GM18868 (cell line): ENCODE results near the gene SLC49A4.

Experiments used
- ATAC-seq: cut with Tn5 transposase; IDR thresholded peaks from one replicate; pipeline ENCODE4 v1.9.1; 2021; ENCODE audit warnings: mild to moderate bottlenecking, moderate library complexity; ENCODE audit not compliant: unreplicated experiment

The SLC49A4 gene

GRCh38 chr3:122785231-122785630 lies 9.6 kb upstream of the SLC49A4 start:
- no peak for ATAC-seq

GRCh38 chr3:122786066-122786465 lies 8.8 kb upstream of the SLC49A4 start:
- ATAC-seq: no peak

- ATAC-seq: no peak
Measured at GRCh38 chr3:122787872-122788271, 7.0 kb upstream of the SLC49A4 start.

GRCh38 chr3:122789585-122790273 lies 5.1 kb upstream of the SLC49A4 start:
- ATAC-seq: no peak

- peak; percentile 66 for ATAC-seq
Measured at GRCh38 chr3:122793568-122794416, 1.1 kb upstream of the SLC49A4 start, which contains the start of gene HSPBAP1. HSPBAP1 (minus strand) TSS chr3:122793831; CDS start chr3:122793680, 151 bp downstream.

GRCh38 chr3:122794483-122794778 lies 438 bp upstream of the SLC49A4 start:
- no peak for ATAC-seq

- ATAC-seq: no peak
Measured at GRCh38 chr3:122795674-122796195, 866 bp downstream of the SLC49A4 start.

GRCh38 chr3:122797291-122797690 lies 2.4 kb downstream of the SLC49A4 start:
- ATAC-seq: no peak

- ATAC-seq: no peak
Measured at GRCh38 chr3:122799322-122799721, 4.5 kb downstream of the SLC49A4 start.

- no peak for ATAC-seq
Measured at GRCh38 chr3:122800031-122800430, 5.2 kb downstream of the SLC49A4 start.

- no peak for ATAC-seq
Measured at GRCh38 chr3:122800706-122801237, 5.9 kb downstream of the SLC49A4 start.

- no peak for ATAC-seq
Measured at GRCh38 chr3:122802323-122802722, 7.5 kb downstream of the SLC49A4 start.

- no peak for ATAC-seq
Measured at GRCh38 chr3:122803977-122804376, 9.1 kb downstream of the SLC49A4 start.

- ATAC-seq: no peak
Measured at GRCh38 chr3:122810734-122811133, 15.9 kb downstream of the SLC49A4 start.

- ATAC-seq: no peak
Measured at GRCh38 chr3:122816587-122816986, 21.7 kb downstream of the SLC49A4 start.

- ATAC-seq: no peak
Measured at GRCh38 chr3:122824465-122825381, 29.9 kb downstream of the SLC49A4 start.

- ATAC-seq: no peak
Measured at GRCh38 chr3:122825460-122825859, 30.6 kb downstream of the SLC49A4 start.

GRCh38 chr3:122826278-122826677 lies 31.4 kb downstream of the SLC49A4 start:
- no peak for ATAC-seq

GRCh38 chr3:122828281-122828680 lies 33.4 kb downstream of the SLC49A4 start:
- no peak for ATAC-seq

- no peak for ATAC-seq
Measured at GRCh38 chr3:122835590-122835989, 40.7 kb downstream of the SLC49A4 start.

- ATAC-seq: no peak
Measured at GRCh38 chr3:122843604-122844003, 48.7 kb downstream of the SLC49A4 start.
